DOHH2 (cell line): ENCODE results near the gene THRSP.

Experiments
- CTCF ChIP-seq: fragments of 200-600 bp; sonication (generic); IDR thresholded peaks from one replicate; pipeline ENCODE4 v1.5.1; 2014; ENCODE audit warnings: antibody characterized with exemption, mild to moderate bottlenecking, low read depth, low read length; ENCODE audit not compliant: poor library complexity, severe bottlenecking
- EZH2phosphoT487 ChIP-seq: fragments of 200-600 bp; sonication (generic); IDR thresholded peaks from 2 replicates; pipeline ENCODE4 v1.6.1; 2017; ENCODE audit warnings: borderline replicate concordance, mild to moderate bottlenecking, antibody characterized with exemption, low read length, moderate library complexity, mixed read lengths

GRCh38 chr11:78083021-78083420, 19.4 kb downstream of the THRSP start:
- TF ChIP-seq CTCF: no peak
- no peak for TF ChIP-seq EZH2phosphoT487
